Globus pallidus (tissue), 1 donor: ENCODE results near the gene GRB2.
"Not testable (repeated sequence)": the region's sequence is repeated elsewhere in the genome, so short reads cannot be mapped to it uniquely, and the experiment has no call there.

Experiments
- DNase-seq: peaks from one replicate; pipeline ENCODE4 v3.0.0-alpha.2; 2015; ENCODE audit warnings: low spot score

Gene GRB2

GRCh38 chr17:75405365-75406221 lies at the start of gene GRB2:
TSS of gene GRB2 (minus strand) at chr17:75405678. CDS start at chr17:75393628, 12,050 bp downstream.
- DNase-seq, result peak; percentile 95

- DNase-seq, result not testable (repeated sequence)
Measured at GRCh38 chr17:75454672-75455071, 49.2 kb upstream of the GRB2 start.

GRCh38 chr17:75454193-75454592 lies 48.7 kb upstream of the GRB2 start:
- no peak for DNase-seq

GRCh38 chr17:75450270-75450669 lies 44.8 kb upstream of the GRB2 start:
- DNase-seq, result no peak

GRCh38 chr17:75447951-75448856 lies 42.7 kb upstream of the GRB2 start:
- DNase-seq, result no peak

GRCh38 chr17:75445896-75446295 lies 40.4 kb upstream of the GRB2 start:
- not testable (repeated sequence) for DNase-seq

- DNase-seq, result no peak
Measured at GRCh38 chr17:75445296-75445695, 39.8 kb upstream of the GRB2 start.

- no peak for DNase-seq
Measured at GRCh38 chr17:75442168-75443103, 37.0 kb upstream of the GRB2 start.

- no peak for DNase-seq
Measured at GRCh38 chr17:75440738-75441448, 35.4 kb upstream of the GRB2 start.

- DNase-seq, result no peak
Measured at GRCh38 chr17:75439287-75439686, 33.8 kb upstream of the GRB2 start.

- not testable (repeated sequence) for DNase-seq
Measured at GRCh38 chr17:75437404-75437803, 31.9 kb upstream of the GRB2 start.

GRCh38 chr17:75434433-75434832 lies 29.0 kb upstream of the GRB2 start:
- not testable (repeated sequence) for DNase-seq

GRCh38 chr17:75433218-75433783 lies 27.8 kb upstream of the GRB2 start:
- no peak for DNase-seq

- no peak for DNase-seq
Measured at GRCh38 chr17:75430159-75430974, 24.9 kb upstream of the GRB2 start.

- peak; percentile 27 for DNase-seq
Measured at GRCh38 chr17:75428543-75429469, 23.3 kb upstream of the GRB2 start.

- no peak for DNase-seq
Measured at GRCh38 chr17:75418531-75418930, 13.1 kb upstream of the GRB2 start.

- no peak for DNase-seq
Measured at GRCh38 chr17:75417054-75417580, 11.6 kb upstream of the GRB2 start.

- no peak for DNase-seq
Measured at GRCh38 chr17:75416006-75416405, 10.5 kb upstream of the GRB2 start.
